Thyroid gland (tissue), 4 donors: Measurements from ENCODE around the gene FBXO38. TPM values are rescaled to one million over a fixed set of nuclear protein-coding genes. Genes with fewer than 3 reads are reported as not detected.
A peak's percentile ranks its signal among the peaks of the same experiment; 100 is the strongest.

Experiments
- DNase-seq, 2 donors: peaks; one replicate each; pipeline ENCODE4 v3.0.0-alpha.2; 2019
- H3K27ac ChIP-seq, 3 donors: fragments of 200-600 bp; sonication (generic); 1 replicate in 2 of 3; 2 replicates in 1 of 3; pipeline ENCODE4 v1.5.1; 2016 to 2019; ENCODE audit warnings: mild to moderate bottlenecking in 1 of 3, moderate library complexity in 1 of 3
- H3K27me3 ChIP-seq: fragments of 200-600 bp; sonication (generic); one replicate; pipeline ENCODE4 v1.5.1; 2019
- H3K36me3 ChIP-seq, 2 donors: fragments of 200-600 bp; sonication (generic); one replicate each; pipeline ENCODE4 v1.5.1; 2016 to 2019
- H3K4me1 ChIP-seq, 2 donors: fragments of 200-600 bp; sonication (generic); one replicate each; pipeline ENCODE4 v1.5.1; 2017 to 2019
- H3K4me3 ChIP-seq, 3 donors: fragments of 200-600 bp; sonication (generic); replicated peaks in 1 of 3; 1 replicate in 2 of 3; 2 replicates in 1 of 3; pipeline ENCODE4 v1.5.1; 2016; ENCODE audit warnings: mild to moderate bottlenecking in 1 of 3
- H3K9me3 ChIP-seq: fragments of 200-600 bp; sonication (generic); one replicate; pipeline ENCODE4 v1.5.1; 2017
- CTCF ChIP-seq, 6 experiments: fragments of 200-600 bp in 3 of 6; fragments of 450-650 bp in 3 of 6; sonication (generic) in 3 of 6; IDR thresholded peaks; one replicate each; pipeline ENCODE4 v1.5.1; 2016 to 2019; ENCODE audit warnings: antibody characterized with exemption in 6 of 6, mild to moderate bottlenecking in 2 of 6, inconsistent platforms in 1 of 6, moderate library complexity in 1 of 6
- POLR2A ChIP-seq, 2 donors: fragments of 450-650 bp; IDR thresholded peaks; one replicate each; pipeline ENCODE4 v1.6.1; 2017; ENCODE audit warnings: antibody characterized with exemption in 2 of 2, mild to moderate bottlenecking in 2 of 2, moderate library complexity in 1 of 2
- WGBS, 2 donors: methylation state at CpG; one replicate each; pipeline ENCODE4 v1.1.5; 2017; 5-methylcytosine and 5-hydroxymethylcytosine counted together
- intact Hi-C: fragments of 100-400 bp; cut with DNase I; formaldehyde crosslinking; loops from one replicate; pipeline ENCODE4 v1.15.1; 2023
- total RNA-seq, 4 donors: library from RNA; depleted of rRNA; stranded (reverse); fragments of >200 nt; gene quantifications; one replicate each; pipeline ENCODE4 v1.2.3, GENCODE V29; 2016

FBXO38 gene
- total RNA-seq, 4 donors from 2014 or later, result 49.6 to 86.4 (median 64.1) TPM

GRCh38 chr5:148364343-148364742 lies 19.4 kb upstream of the FBXO38 start:
- H3K4me1 ChIP-seq, result no peaks in the 10 kb centered on the region
- no peaks in the 10 kb centered on the region for H3K9me3 ChIP-seq
- DNase-seq, result no peak
- H3K4me3 ChIP-seq, result no peak overlapping the region
- H3K27ac ChIP-seq, result no peak overlapping the region
- no peaks in the 10 kb centered on the region for H3K27me3 ChIP-seq
- intact Hi-C loops, result no loop called here
- TF ChIP-seq CTCF (IDR thresholded peaks at IDR 0.05) (no peak), POLR2A (IDR thresholded peaks at IDR 0.05) (no peak)
- H3K36me3 ChIP-seq, result no peaks in the 10 kb centered on the region

GRCh38 chr5:148368299-148368698 lies 15.5 kb upstream of the FBXO38 start:
- H3K4me1 ChIP-seq, result no peaks in the 10 kb centered on the region
- TF ChIP-seq CTCF (IDR thresholded peaks at IDR 0.05) (no peak), POLR2A (IDR thresholded peaks at IDR 0.05) (no peak)
- intact Hi-C loops, result no loop called here
- H3K9me3 ChIP-seq, result no peaks in the 10 kb centered on the region
- no peak for DNase-seq
- no peak overlapping the region for H3K27ac ChIP-seq
- H3K36me3 ChIP-seq, result no peaks in the 10 kb centered on the region
- H3K27me3 ChIP-seq, result no peaks in the 10 kb centered on the region
- H3K4me3 ChIP-seq, result no peak overlapping the region

- Histone ChIP-seq H3K4me3 (no peak overlapping the region), H3K9me3 (no peaks in the 10 kb centered on the region), H3K4me1 (no peaks in the 10 kb centered on the region), H3K27me3 (no peaks in the 10 kb centered on the region), H3K27ac (no peak overlapping the region), H3K36me3 (no peaks in the 10 kb centered on the region)
- TF ChIP-seq POLR2A (IDR thresholded peaks at IDR 0.05), result no peak
- intact Hi-C loops, result loop anchor here (10.0 kb wide), 1 partner anchor 197 kb away; no protein-coding TSS in a partner anchor
- 86 to 91% methylated on average over 2 of the region's 2 CpGs for WGBS, 2 donors
- no peak for DNase-seq
Observed at GRCh38 chr5:148372166-148372725, 11.5 kb upstream of the FBXO38 start.

GRCh38 chr5:148372893-148373292 lies 10.9 kb upstream of the FBXO38 start:
- Histone ChIP-seq H3K27me3 (no peaks in the 10 kb centered on the region), H3K4me1 (no peaks in the 10 kb centered on the region), H3K36me3 (no peaks in the 10 kb centered on the region), H3K4me3 (no peak overlapping the region), H3K27ac (no peak overlapping the region), H3K9me3 (no peaks in the 10 kb centered on the region)
- intact Hi-C loops, result loop anchor here (10.0 kb wide), 1 partner anchor 198 kb away; no protein-coding TSS in a partner anchor
- TF ChIP-seq POLR2A (IDR thresholded peaks at IDR 0.05) (no peak), CTCF (IDR thresholded peaks at IDR 0.05) (no peak)
- no peak for DNase-seq

- H3K27ac ChIP-seq, result no peak overlapping the region
- intact Hi-C loops, result loop anchor here (10.0 kb wide), 1 partner anchor 200 kb away; no protein-coding TSS in a partner anchor
- H3K9me3 ChIP-seq, result no peaks in the 10 kb centered on the region
- TF ChIP-seq POLR2A (IDR thresholded peaks at IDR 0.05), result no peak
- peak in 5 of 6 experiments; percentile 20 to 62 (median 54) for TF ChIP-seq CTCF (IDR thresholded peaks at IDR 0.05)
- H3K4me1 ChIP-seq, result no peaks in the 10 kb centered on the region
- DNase-seq, result peak; percentile 22
- no peak overlapping the region for H3K4me3 ChIP-seq
- no peaks in the 10 kb centered on the region for H3K27me3 ChIP-seq
- H3K36me3 ChIP-seq, result no peaks in the 10 kb centered on the region
- WGBS, 2 donors, result 71 to 73% methylated on average over 3 of the region's 3 CpGs
Observed at GRCh38 chr5:148374690-148375360, 8.9 kb upstream of the FBXO38 start.
